ENCODE data around the gene LTF. TPM values are rescaled to one million over a fixed set of nuclear protein-coding genes. Genes with fewer than 3 reads are reported as not detected.
A peak's percentile ranks its signal among the peaks of the same experiment; 100 is the strongest.

The LTF gene
- total and polyA plus RNA-seq, 10 of the 15 experiments (the other 5 are each of a cell fraction or from before 2014, with no cell fraction given): 0.03 to 0.31 TPM; not detected in 8

- TF ChIP-seq ZBED1 (IDR thresholded peaks at IDR 0.05; ENCODE audit: borderline replicate concordance): no peak
- peak; percentile 42; the same call in 1 of the 2 replicates for TF ChIP-seq IKZF1 (conservative IDR thresholded peaks at IDR 0.05)
- peak; percentile 60; the same call in 1 of the 2 replicates for TF ChIP-seq MTA2 (IDR thresholded peaks at IDR 0.05; ENCODE audit: low read depth)
- TF ChIP-seq NR2C1 (IDR thresholded peaks at IDR 0.05): no peak
- TF ChIP-seq FOS (IDR thresholded peaks at IDR 0.05; ENCODE audit: borderline replicate concordance, extremely low read depth, insufficient read length): no peak
- TF ChIP-seq CHD2 (IDR thresholded peaks at IDR 0.05; ENCODE audit: borderline replicate concordance, low read depth, low read length): no peak
- peak; percentile 50 to 51; a peak in 3 of 4 replicates for TF ChIP-seq IKZF2 (IDR thresholded peaks at IDR 0.05)
- peak; percentile 26; the same call in 1 of the 2 replicates for TF ChIP-seq ZNF384 (IDR thresholded peaks at IDR 0.05; ENCODE audit: borderline replicate concordance, low read depth, low read length)
- TF ChIP-seq TCF3 (IDR thresholded peaks at IDR 0.05; ENCODE audit: borderline replicate concordance, insufficient read depth, low read depth, low read length): no peak
- 0 out of 2 replicates have a peak, but pooled peaks have one; percentile 40 for TF ChIP-seq IRF4 (IDR thresholded peaks at IDR 0.05; ENCODE audit: low read depth, low read length)
- peak in 1 of 2 experiments; percentile 61; a peak in 1 of 4 replicates for TF ChIP-seq CEBPB (IDR thresholded peaks at IDR 0.05; ENCODE audit: borderline replicate concordance in 1 of 2, low read depth in 2 of 2, low read length in 2 of 2)
- peak; percentile 61 for TF ChIP-seq SPI1 (IDR thresholded peaks at IDR 0.05; ENCODE audit: borderline replicate concordance, insufficient read depth, low read depth, low read length)
- TF ChIP-seq POU2F2 (IDR thresholded peaks at IDR 0.05; ENCODE audit: borderline replicate concordance, low read depth, low read length): no peak
- TF ChIP-seq TBL1XR1 (IDR thresholded peaks at IDR 0.05; ENCODE audit: low read depth, low read length): no peak
- TF ChIP-seq DPF2 (IDR thresholded peaks at IDR 0.05): peak; percentile 34; the same call in 1 of the 2 replicates
- TF ChIP-seq EP300 (IDR thresholded peaks at IDR 0.05; ENCODE audit: borderline replicate concordance in 1 of 2, control insufficient read depth in 1 of 2, low read depth in 2 of 2, low read length in 2 of 2): peak in 1 of 2 experiments; percentile 50; a peak in 2 of 4 replicates
- TF ChIP-seq NR2F1 (conservative IDR thresholded peaks at IDR 0.05): peak; percentile 45; the same call in 1 of the 2 replicates
- TF ChIP-seq WRNIP1 (IDR thresholded peaks at IDR 0.05; ENCODE audit: borderline replicate concordance, low read depth, low read length): no peak
Measured at GRCh38 chr3:46500656-46501635, 36.2 kb upstream of the LTF start (continued).

Data from GM12878 (cell line).